Globus pallidus (tissue), 1 donor: ENCODE results near the gene ZNF416.

Experiments
- DNase-seq: peaks from one replicate; pipeline ENCODE4 v3.0.0-alpha.2; 2015; ENCODE audit warnings: low spot score

Gene ZNF416

GRCh38 chr19:57578487-57579205, at the start of gene ZNF416:
TSS of gene ZNF416 (minus strand) at chr19:57578911. CDS start at chr19:57578704, 207 bp downstream.
- DNase-seq = peak; percentile 98

DNA sequence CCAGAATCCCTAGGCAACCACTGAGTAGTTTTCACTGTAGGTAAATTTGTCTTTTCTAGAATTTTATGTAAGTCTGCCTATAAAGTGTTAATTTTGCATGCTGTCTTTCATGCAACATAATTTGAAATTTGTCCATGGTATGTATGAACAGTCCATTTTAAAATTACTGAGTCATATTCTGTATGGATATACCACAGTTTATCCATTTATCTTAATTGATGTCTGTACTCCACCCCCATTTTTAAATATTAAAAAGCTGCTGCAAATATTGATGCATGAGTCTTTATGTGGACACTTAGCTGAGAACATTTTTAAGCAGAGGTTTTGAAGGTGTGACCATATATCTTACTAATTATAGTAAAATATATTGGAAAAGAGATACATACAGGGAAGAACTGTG, 44.4 kb upstream of the ZNF416 start:
- DNase-seq = no peak

GRCh38 chr19:57620673-57621348, 42.1 kb upstream of the ZNF416 start:
- no peak for DNase-seq

DNA sequence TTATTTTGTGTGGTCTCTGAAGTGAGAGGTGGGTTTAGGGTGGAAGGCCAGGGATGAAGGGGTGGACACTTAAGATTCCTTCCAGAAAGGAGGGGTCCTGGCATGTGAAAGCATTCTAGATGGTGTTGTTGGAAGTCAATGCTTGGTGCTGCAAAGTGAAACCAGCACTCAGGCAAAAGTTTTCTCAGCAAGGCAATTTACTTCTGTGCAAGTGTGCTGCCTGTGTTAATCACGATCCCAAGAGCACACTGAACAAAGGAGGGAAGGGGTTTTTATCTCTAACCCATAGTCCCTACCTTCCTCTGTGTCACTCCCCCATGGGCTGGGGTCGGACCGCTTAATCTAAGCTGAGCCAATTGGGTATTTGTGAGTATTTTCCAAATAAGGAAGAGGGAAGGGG, 36.6 kb upstream of the ZNF416 start:
- DNase-seq = no peak

GRCh38 chr19:57613941-57614743, 35.4 kb upstream of the ZNF416 start, which contains the start of gene ZNF134:
TSS of gene ZNF134 (plus strand) at chr19:57614242. CDS start at chr19:57619469, 5,227 bp downstream.
- DNase-seq = peak; percentile 84

GRCh38 chr19:57611113-57611512, 32.4 kb upstream of the ZNF416 start:
- no peak for DNase-seq

- DNase-seq = no peak
Measured at GRCh38 chr19:57606931-57607330, 28.2 kb upstream of the ZNF416 start.

DNA sequence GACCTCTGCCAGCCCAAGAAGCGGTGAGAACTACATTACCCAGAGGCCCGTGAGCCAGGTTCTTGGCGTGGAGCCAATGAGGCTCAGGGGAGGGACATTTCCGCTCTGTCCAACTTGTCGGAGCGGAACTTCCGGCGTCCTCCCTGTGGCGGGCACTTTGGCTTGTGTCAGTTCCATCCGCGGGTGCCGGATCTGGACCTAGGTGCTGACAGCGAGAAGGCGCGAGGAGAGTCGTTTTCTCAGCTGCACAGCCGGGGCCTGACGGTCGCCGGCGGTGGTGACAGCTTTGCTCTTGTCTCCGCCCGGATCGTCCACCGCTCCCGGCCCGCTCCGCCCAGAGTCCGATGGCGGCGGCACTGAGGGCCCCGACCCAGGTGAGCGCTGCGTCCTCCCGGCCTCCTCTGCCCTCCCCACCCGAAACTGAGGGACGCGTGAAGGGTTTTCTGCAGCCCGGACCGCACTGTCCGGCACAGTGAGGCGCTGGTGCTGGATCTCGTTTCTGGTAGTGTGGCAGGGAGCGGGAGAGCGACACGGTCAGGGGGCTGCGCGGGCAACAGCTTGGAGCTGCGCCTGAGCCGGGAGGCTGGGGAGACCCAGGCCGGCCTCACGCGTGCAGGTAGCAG, 21.2 kb upstream of the ZNF416 start, which contains the start of gene ZNF530:
TSS of gene ZNF530 (plus strand) at position 125 of the 623 bp plus-strand sequence. CDS start 4,461 bp downstream, outside the sequence.
- peak; percentile 87 for DNase-seq

- no peak for DNase-seq
Measured at GRCh38 chr19:57599377-57599760, 20.7 kb upstream of the ZNF416 start.

GRCh38 chr19:57587529-57587928, 8.8 kb upstream of the ZNF416 start:
- DNase-seq = no peak

DNA sequence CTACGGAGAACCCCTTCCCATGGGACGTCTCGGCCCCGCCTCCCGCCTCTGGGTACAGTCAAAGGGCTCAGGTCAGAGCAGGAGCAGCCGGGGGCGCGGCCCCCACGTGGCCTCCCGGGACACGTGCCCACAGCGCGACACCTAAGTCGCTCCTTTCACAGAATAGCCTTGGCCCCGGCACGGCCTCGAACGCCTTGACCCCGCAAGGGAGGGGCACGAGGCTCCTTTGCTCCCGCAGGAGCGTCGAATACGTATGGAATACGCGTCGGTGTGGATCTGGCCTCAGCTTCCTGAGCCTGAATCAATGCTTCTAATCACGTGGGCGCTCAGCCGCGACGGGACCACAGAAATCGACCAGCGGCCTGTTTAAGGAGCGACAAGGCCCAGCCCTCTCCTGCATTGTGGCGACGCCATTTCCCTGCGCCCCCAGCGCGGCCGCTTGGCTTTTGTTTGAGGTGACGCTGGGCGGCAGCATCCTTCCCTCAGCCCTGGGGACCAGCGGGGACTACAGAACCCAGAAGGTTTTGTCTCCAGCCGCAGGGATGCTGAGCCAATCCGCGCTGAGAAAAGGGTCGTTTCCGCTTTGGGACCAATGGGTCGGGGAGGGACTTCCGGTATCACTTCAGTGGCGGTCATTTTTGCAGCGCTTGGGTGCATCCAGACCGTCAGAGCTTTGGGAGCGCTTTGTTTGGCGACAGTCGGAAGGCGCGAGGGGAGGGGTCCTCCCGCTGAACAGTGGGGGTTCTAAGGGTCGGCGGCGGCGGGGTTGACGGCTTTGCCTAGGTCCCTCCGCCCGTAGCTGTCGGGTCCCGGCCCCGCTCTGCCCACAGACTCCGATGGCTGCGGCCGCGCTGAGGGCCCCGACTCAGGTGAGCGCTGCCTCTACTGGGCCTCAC, 5.1 kb upstream of the ZNF416 start, which contains the start of gene ZIK1:
TSS of gene ZIK1 (plus strand) at position 625 of the 896 bp plus-strand sequence. CDS start at position 837, 212 bp downstream.
- DNase-seq = peak; percentile 95

GRCh38 chr19:57583104-57583520, 4.4 kb upstream of the ZNF416 start:
- no peak for DNase-seq

DNA sequence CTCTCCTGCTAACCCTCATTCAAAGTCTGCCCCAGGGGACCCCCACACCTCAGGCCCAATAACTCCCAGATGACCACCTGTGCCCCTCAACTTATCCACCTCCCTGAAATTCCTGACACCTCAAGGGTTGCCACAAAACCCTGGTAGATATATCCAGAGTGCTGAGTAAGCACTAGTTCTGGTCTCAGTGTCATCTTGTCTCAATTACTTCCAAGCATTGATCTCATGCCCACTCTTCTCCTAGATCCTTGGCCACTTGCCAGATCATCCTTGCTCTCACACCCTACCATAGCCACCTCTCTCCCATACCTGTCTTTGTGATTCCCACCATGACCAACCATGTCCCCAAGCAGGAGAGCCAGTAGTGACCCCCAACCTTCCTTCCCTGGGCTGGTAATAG, 2.0 kb downstream of the ZNF416 start:
- DNase-seq = no peak

GRCh38 chr19:57572415-57572947, 6.2 kb downstream of the ZNF416 start:
- no peak for DNase-seq

GRCh38 chr19:57570707-57571106, 8.0 kb downstream of the ZNF416 start:
- no peak for DNase-seq

- no peak for DNase-seq
Measured at GRCh38 chr19:57566396-57567265, 12.1 kb downstream of the ZNF416 start.

GRCh38 chr19:57563547-57563946, 15.2 kb downstream of the ZNF416 start:
- DNase-seq = no peak

DNA sequence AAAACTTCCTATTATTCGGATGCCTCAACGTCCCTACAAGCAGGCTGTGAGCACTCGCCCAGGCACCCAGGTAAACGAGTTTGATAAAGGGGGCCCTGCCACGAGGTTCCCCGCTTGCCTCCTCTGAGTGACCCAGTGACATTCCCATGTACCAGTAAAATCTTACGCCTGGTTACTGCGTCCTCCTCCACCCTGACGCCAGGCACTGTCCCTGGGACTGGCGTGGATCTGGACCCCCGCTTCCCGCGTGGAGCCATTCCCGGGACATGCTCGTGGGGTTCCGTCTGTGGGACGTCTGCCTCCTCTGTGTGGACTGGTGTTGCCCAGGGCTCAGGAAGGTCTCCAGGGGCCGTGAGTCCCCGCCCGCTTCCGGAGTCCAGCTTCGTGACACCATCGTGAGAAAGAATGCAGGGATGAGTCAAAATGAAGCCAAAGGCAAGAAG, 18.6 kb downstream of the ZNF416 start:
- DNase-seq = no peak

DNA sequence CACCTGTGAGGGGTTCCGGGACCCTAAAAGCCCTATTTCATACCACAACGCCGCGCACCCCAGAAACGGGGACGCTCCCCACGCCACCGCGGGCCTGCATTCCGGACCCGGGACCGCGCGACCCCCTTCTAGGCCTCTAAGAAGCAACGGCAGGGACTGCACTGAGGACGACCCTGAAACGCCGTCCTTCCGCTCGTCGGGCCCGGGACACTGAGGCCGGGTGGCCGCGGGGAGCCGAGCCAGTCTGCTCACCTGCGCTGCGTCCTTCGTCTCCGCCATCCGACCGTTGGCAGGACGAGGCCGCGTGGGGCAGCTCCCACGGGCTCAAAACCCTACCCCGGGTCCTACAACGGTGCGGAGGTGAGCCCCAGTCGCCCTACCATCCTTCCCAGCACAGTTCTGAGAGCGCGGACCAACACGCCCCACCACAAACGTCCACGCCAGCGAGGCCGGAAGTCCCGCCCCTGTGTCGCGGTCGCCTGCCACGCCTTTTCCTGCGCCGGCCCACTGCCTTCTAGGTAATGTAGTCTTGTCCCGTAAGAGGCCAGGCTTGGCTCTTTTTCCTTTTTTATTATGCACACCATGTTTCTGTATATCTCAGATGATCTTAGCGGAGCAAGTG, 19.2 kb downstream of the ZNF416 start, which contains the start of gene ZNF550:
TSS of gene ZNF550 (minus strand) at position 460 of the 622 bp plus-strand sequence. CDS start at position 279, 181 bp downstream.
- DNase-seq = peak; percentile 77
